B cell (primary cell): Measurements from ENCODE around the gene PDCD11. TPM values are rescaled to one million over a fixed set of nuclear protein-coding genes. Genes with fewer than 3 reads are reported as not detected.

Experiments used
- ATAC-seq: fragments of 200-7000 bp; cut with Tn5 transposase; one replicate; pipeline ENCODE4 v1.10.0; 2021; ENCODE audit warnings: low read depth, mild to moderate bottlenecking, moderate number of reproducible peaks, moderate library complexity
- CTCF ChIA-PET: fragments of 350-600 bp; sonication (Branson Sonifier 250); formaldehyde crosslinking; loops from one replicate; lab custom pipeline; 2021; ENCODE audit warnings: antibody characterized with exemption, inconsistent platforms; lab: Charles Lee
- POLR2A ChIA-PET: fragments of 350-600 bp; sonication (Branson Sonifier 250); formaldehyde crosslinking; loops from one replicate; lab custom pipeline; 2021; ENCODE audit warnings: antibody characterized with exemption; lab: Charles Lee
- DNase-seq: peaks from one replicate; pipeline ENCODE4 v3.0.0; 2013
- H2AFZ ChIP-seq: 2 replicates; pipeline ENCODE4 v1.6.1; 2012; ENCODE audit warnings: mild to moderate bottlenecking, low read depth, low read length; ENCODE audit not compliant: insufficient read depth, poor library complexity, severe bottlenecking
- H3K27ac ChIP-seq, 2 donors: 1 replicate in 1 of 2; 2 replicates in 1 of 2; pipeline ENCODE4 v1.5.1; 2012 to 2013; ENCODE audit warnings: low read length in 2 of 2, mild to moderate bottlenecking in 2 of 2, moderate library complexity in 1 of 2
- H3K27me3 ChIP-seq, 4 experiments: fragments of 200-600 bp in 1 of 4; sonication (generic) in 1 of 4; replicated peaks in 1 of 4; 1 replicate in 2 of 4; 2 replicates in 2 of 4; pipeline versions ENCODE4 v1.6.1 to v1.7.0; 2013 to 2016; ENCODE audit warnings: low read length in 3 of 4, mild to moderate bottlenecking in 2 of 4, mixed read lengths in 1 of 4, moderate library complexity in 1 of 4; ENCODE audit not compliant: insufficient read depth in 4 of 4, control insufficient read depth in 3 of 4; ENCODE audit errors: control extremely low read depth in 1 of 4
- H3K36me3 ChIP-seq, 2 experiments: replicated peaks in 1 of 2; 1 replicate in 1 of 2; 2 replicates in 1 of 2; pipeline versions ENCODE4 v1.6.1 to v1.7.1; 2013; ENCODE audit warnings: low read length in 1 of 2; ENCODE audit not compliant: insufficient read depth in 2 of 2, control insufficient read depth in 1 of 2; ENCODE audit errors: control extremely low read depth in 1 of 2, extremely low read depth in 1 of 2
- H3K4me1 ChIP-seq, 2 donors: fragments of 200-600 bp in 1 of 2; sonication (generic) in 1 of 2; 1 replicate in 1 of 2; 2 replicates in 1 of 2; pipeline versions ENCODE4 v1.5.1 to v1.6.1; 2013 to 2017; ENCODE audit warnings: low read length in 2 of 2; ENCODE audit not compliant: control insufficient read depth in 2 of 2, insufficient read depth in 2 of 2
- H3K4me2 ChIP-seq: replicated peaks from 2 replicates; pipeline ENCODE3; 2012; ENCODE audit warnings: mild to moderate bottlenecking, low read depth, low read length; ENCODE audit not compliant: poor library complexity, severe bottlenecking
- H3K4me3 ChIP-seq, 5 experiments: fragments of 200-600 bp in 1 of 5; sonication (generic) in 1 of 5; 1 replicate in 3 of 5; 2 replicates in 2 of 5; pipeline versions ENCODE4 v1.5.1 to v1.7.0; 2011 to 2016; ENCODE audit warnings: low read length in 4 of 5, mild to moderate bottlenecking in 4 of 5, low read depth in 2 of 5, control low read depth in 1 of 5, moderate library complexity in 1 of 5; ENCODE audit not compliant: insufficient read depth in 1 of 5; ENCODE audit errors: control extremely low read depth in 1 of 5, extremely low read depth in 1 of 5
- H3K79me2 ChIP-seq: fragments of 200-600 bp; sonication (generic); one replicate; pipeline ENCODE4 v1.6.0; 2016; ENCODE audit warnings: low read length; ENCODE audit not compliant: control insufficient read depth, insufficient read depth
- H3K9ac ChIP-seq: fragments of 200-600 bp; sonication (generic); 2 replicates; pipeline ENCODE4 v1.6.1; 2017; ENCODE audit warnings: mild to moderate bottlenecking, low read length, moderate library complexity
- H3K9me3 ChIP-seq, 3 donors: one replicate each; pipeline versions ENCODE4 v1.6.1 to v1.7.1; 2013; ENCODE audit warnings: low read length in 2 of 3; ENCODE audit not compliant: control insufficient read depth in 2 of 3, insufficient read depth in 1 of 3; ENCODE audit errors: control extremely low read depth in 1 of 3
- H4K20me1 ChIP-seq: 2 replicates; pipeline ENCODE4 v1.6.0; 2012; ENCODE audit warnings: mild to moderate bottlenecking, low read length; ENCODE audit not compliant: insufficient read depth, control insufficient read depth, poor library complexity, severe bottlenecking
- H3K27ac Mint-ChIP-seq: one replicate; pipeline ENCODE4 v1.8.0; 2021; ENCODE audit warnings: mixed read lengths
- H3K27me3 Mint-ChIP-seq: one replicate; pipeline ENCODE4 v1.8.0; 2021; ENCODE audit warnings: mixed read lengths
- H3K4me1 Mint-ChIP-seq: one replicate; pipeline ENCODE4 v1.8.0; 2021; ENCODE audit warnings: mixed read lengths
- H3K4me3 Mint-ChIP-seq: one replicate; pipeline ENCODE4 v1.8.0; 2021; ENCODE audit warnings: mixed read lengths
- H3K9me3 Mint-ChIP-seq: one replicate; pipeline ENCODE4 v1.8.0; 2022; ENCODE audit warnings: mixed read lengths; ENCODE audit not compliant: insufficient read depth
- CTCF ChIP-seq: fragments of 200-600 bp; IDR thresholded peaks from one replicate; pipeline ENCODE4 v1.8.0; 2022; ENCODE audit warnings: antibody characterized with exemption, mild to moderate bottlenecking
- EZH2 ChIP-seq: IDR thresholded peaks from 2 replicates; pipeline ENCODE4 v1.6.1; 2012; ENCODE audit warnings: borderline replicate concordance, low read depth, mild to moderate bottlenecking, moderate library complexity, low read length; ENCODE audit not compliant: insufficient read depth, poor library complexity, severe bottlenecking
- WGBS: methylation state at CpG from one replicate; pipeline ENCODE4 v1.1.5; 2013; ENCODE audit warnings: missing lambda C conversion rate; ENCODE audit not compliant: insufficient coverage; 5-methylcytosine and 5-hydroxymethylcytosine counted together
- intact Hi-C: fragments of 100-400 bp; cut with micrococcal nuclease; formaldehyde crosslinking; loops from one replicate; pipeline ENCODE4 v1.10.0; 2022
- polyA plus RNA-seq: library from polyadenylated mRNA; depleted of rRNA; stranded (reverse); fragments of >200 nt; gene quantifications from 2 replicates; pipeline ENCODE4 v1.2.3, GENCODE V29; 2012
- total RNA-seq, 2 donors: library from RNA; stranded (reverse); fragments of 120-200 nt in 1 of 2; gene quantifications; 1 replicate in 1 of 2; 2 replicates in 1 of 2; pipeline versions ENCODE4 v1.2.3 to v1.2.4, GENCODE V29; 2013 to 2022

PDCD11 gene
- total and polyA plus RNA-seq, 2 donors (not counting 1 experiment from before 2014, with no cell fraction given), result 15.9 to 42.3 TPM

GRCh38 chr10:103396789-103397087 lies 312 bp downstream of the PDCD11 start:
- Histone ChIP-seq H3K79me2 (peaks cover 68% of the 10 kb centered on the region), H3K27me3 (no peaks in the 10 kb centered on the region), H3K27ac (peak overlapping the region; percentile 38 to 64), H2AFZ (peak overlapping the region; percentile 85), H3K36me3 (peaks cover 0 to 31% of the 10 kb centered on the region in 2 experiments), H3K4me3 (peak overlapping the region; percentile 68 to 92 (median 76)), H3K9ac (peak overlapping the region; percentile 98), H3K4me2 (peak overlapping the region; percentile 73), H3K4me1 (peaks cover 22 to 23% of the 10 kb centered on the region in 2 donors), H4K20me1 (peaks cover 4% of the 10 kb centered on the region), H3K9me3 (no peaks in the 10 kb centered on the region)
- intact Hi-C loops, result loop anchor here (1.0 to 5.0 kb wide), 5 partner anchors 28 to 1244 kb away; partner anchors contain the start of genes NOLC1, PCGF6 and SFR1
- no peak for DNase-seq
- no peaks in the 10 kb centered on the region for H3K9me3 Mint-ChIP-seq
- no peak for ATAC-seq
- peaks cover 44% of the 10 kb centered on the region for H3K4me1 Mint-ChIP-seq
- POLR2A ChIA-PET, result interaction anchor here (1.9 kb wide), 1 partner anchor 29 kb away, joined by 8 read pairs; the partner anchor contains the start of gene TAF5
- H3K27me3 Mint-ChIP-seq, result no peaks in the 10 kb centered on the region
- H3K27ac Mint-ChIP-seq, result peak overlapping the region; percentile 89
- TF ChIP-seq CTCF (no peak), EZH2 (no peak)
- peak overlapping the region; percentile 97 for H3K4me3 Mint-ChIP-seq
- CTCF ChIA-PET, result interaction anchor here (1.0 to 2.5 kb wide), 3 partner anchors 29 to 89 kb away, joined by 3 to 7 read pairs (median 3); partner anchors contain the start of gene TAF5
- 0% methylated on average over 7 of the region's 8 CpGs for WGBS

GRCh38 chr10:103397191-103397825 lies 882 bp downstream of the PDCD11 start:
- Histone ChIP-seq H3K9ac (peak overlapping the region; percentile 98), H3K27ac (peak overlapping the region; percentile 38 to 64), H3K4me1 (peaks cover 22 to 23% of the 10 kb centered on the region in 2 donors), H2AFZ (peak overlapping the region; percentile 85), H3K9me3 (no peaks in the 10 kb centered on the region), H3K79me2 (peaks cover 68% of the 10 kb centered on the region), H4K20me1 (peaks cover 4% of the 10 kb centered on the region), H3K27me3 (no peaks in the 10 kb centered on the region), H3K4me2 (peak overlapping the region; percentile 73), H3K4me3 (peak overlapping the region; percentile 68 to 92 (median 76)), H3K36me3 (peaks cover 0 to 31% of the 10 kb centered on the region in 2 experiments)
- Mint-ChIP-seq H3K27ac (peak overlapping the region; percentile 89), H3K27me3 (no peaks in the 10 kb centered on the region), H3K4me1 (peaks cover 44% of the 10 kb centered on the region), H3K4me3 (peak overlapping the region; percentile 97), H3K9me3 (no peaks in the 10 kb centered on the region)
- POLR2A ChIA-PET, result interaction anchor here (1.9 kb wide), 1 partner anchor 29 kb away, joined by 8 read pairs; the partner anchor contains the start of gene TAF5
- CTCF ChIA-PET, result interaction anchor here (0.9 to 2.5 kb wide), 3 partner anchors 28 to 88 kb away, joined by 3 to 7 read pairs (median 3); partner anchors contain the start of gene TAF5
- intact Hi-C loops, result loop anchor here (2.0 to 5.0 kb wide), 2 partner anchors 725 to 1245 kb away; partner anchors contain the start of genes NOLC1 and SFR1
- 66% methylated on average over 13 of the region's 19 CpGs for WGBS
- no peak for ATAC-seq
- no peak for DNase-seq
- TF ChIP-seq EZH2 (no peak), CTCF (no peak)
